H1 (cell line): ENCODE data around the gene PROSER3. TPM values are rescaled to one million over a fixed set of nuclear protein-coding genes. Genes with fewer than 3 reads are reported as not detected.

Experiments used
- CTCF ChIP-seq, 3 experiments: IDR thresholded peaks; 1 replicate in 2 of 3; 2 replicates in 1 of 3; pipeline versions ENCODE4 v1.5.1 to v1.6.1; 2011; ENCODE audit warnings: low read length in 3 of 3, mild to moderate bottlenecking in 3 of 3, inconsistent platforms in 2 of 3, low read depth in 1 of 3, moderate library complexity in 1 of 3; ENCODE audit not compliant: insufficient read depth in 1 of 3; ENCODE audit errors: control extremely low read depth in 1 of 3
- TAF1 ChIP-seq: IDR thresholded peaks from 2 replicates; pipeline ENCODE4 v1.6.1; 2011; ENCODE audit warnings: mild to moderate bottlenecking, low read depth, low read length
- TBP ChIP-seq: IDR thresholded peaks from 2 replicates; pipeline ENCODE4 v1.6.1; 2011; ENCODE audit warnings: low read depth, low read length, improper control_type of control experiment
- polyA plus RNA-seq, 7 experiments: library from polyadenylated mRNA; depleted of rRNA in 3 of 7; stranded (reverse) in 5 of 7; unstranded in 2 of 7; fragments of >200 nt in 5 of 7; fragments of 200-250 nt in 2 of 7; gene quantifications; 1 replicate in 5 of 7; 2 replicates in 1 of 7; 4 replicates in 1 of 7; pipeline versions ENCODE4 v1.2.1 to v1.2.3, GENCODE V29; 2011 to 2013; ENCODE audit warnings: missing spikeins in 2 of 7, mixed read lengths in 2 of 7
- total RNA-seq: library from RNA; stranded (reverse); fragmentation: NEBNext Ultra II Directional; extraction: Animal tissue kit (Norgen Biotek cat#: 25700); gene quantifications from 2 replicates; pipeline ENCODE4 v1.2.1, GENCODE V29; 2021

Gene PROSER3
- total and polyA plus RNA-seq, 2 of the 8 experiments (the other 6 are each of a cell fraction or from before 2014, with no cell fraction given) = 17.8 to 28.9 TPM

GRCh38 chr19:35743640-35744429 is 14.1 kb upstream of the PROSER3 start (continued):
- no peak for TF ChIP-seq CTCF (IDR thresholded peaks at IDR 0.05; ENCODE audit: control extremely low read depth in 1 of 3, insufficient read depth in 1 of 3, low read depth in 1 of 3, low read length in 3 of 3)
- TF ChIP-seq TBP = no peak
- no peak for TF ChIP-seq TAF1
